GM21786 (cell line): ENCODE measurements around the gene ELK3.
"Not testable (repeated sequence)": the region's sequence is repeated elsewhere in the genome, so short reads cannot be mapped to it uniquely, and the experiment has no call there.

Experiments
- ATAC-seq: cut with Tn5 transposase; IDR thresholded peaks from one replicate; pipeline ENCODE4 v1.9.1; 2021; ENCODE audit not compliant: unreplicated experiment

The ELK3 gene

DNA sequence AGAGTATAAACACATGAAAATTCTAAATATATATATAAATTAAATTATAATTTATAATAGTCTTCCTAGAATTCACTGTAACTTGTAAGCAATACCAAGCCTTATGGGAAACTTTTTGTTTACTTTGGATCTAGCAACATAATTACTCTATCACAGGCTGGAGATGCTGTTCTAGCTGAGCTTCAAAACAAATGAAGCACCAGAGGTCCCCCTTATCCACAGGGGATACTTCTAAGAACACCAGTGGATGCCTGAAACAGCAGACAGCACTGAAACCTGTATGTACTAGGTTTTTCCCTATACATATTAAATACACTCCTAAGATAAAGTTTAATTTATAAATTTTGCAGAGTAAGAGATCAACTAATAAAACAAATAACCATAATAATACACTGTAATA, 109.5 kb downstream of the ELK3 start:
- ATAC-seq = no peak

DNA sequence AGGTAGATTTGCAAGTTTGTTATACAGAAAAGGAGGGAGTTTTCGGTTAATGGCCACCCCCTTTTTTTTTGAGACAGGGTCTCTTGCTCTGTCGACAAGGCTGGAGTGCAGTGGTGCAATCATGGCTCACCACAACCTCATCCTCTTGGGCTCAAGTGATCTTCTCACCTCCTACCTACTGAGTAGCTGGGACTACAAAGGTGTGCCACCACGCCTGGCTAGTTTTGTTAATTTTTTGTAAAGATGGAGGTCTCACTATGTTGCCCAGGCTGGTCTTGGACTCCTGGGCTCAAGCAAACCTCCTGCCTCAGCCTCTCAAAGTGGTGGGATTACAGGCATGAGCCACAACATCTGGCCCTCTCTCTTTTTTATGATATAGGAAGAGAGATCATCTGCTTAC, 111.5 kb downstream of the ELK3 start:
- ATAC-seq = no peak

DNA sequence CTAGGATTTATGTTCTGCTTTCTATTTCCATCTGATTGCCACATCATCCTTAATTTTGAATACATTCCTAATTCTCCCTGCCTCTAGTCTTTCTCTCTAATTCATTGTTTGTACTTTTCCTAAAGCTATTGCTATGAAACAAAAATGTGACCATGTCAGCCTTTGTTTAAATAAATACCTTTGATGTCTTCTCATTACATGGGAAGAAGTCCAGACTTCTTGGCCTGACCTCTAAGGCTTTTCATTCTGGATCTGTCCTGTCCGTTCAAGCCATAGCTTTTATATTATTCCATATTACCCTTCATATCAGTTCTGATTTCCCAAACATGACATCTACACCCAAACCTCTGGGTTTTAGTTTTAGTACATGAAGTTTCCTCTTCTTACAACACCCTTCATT, 114.7 kb downstream of the ELK3 start:
- no peak for ATAC-seq

DNA sequence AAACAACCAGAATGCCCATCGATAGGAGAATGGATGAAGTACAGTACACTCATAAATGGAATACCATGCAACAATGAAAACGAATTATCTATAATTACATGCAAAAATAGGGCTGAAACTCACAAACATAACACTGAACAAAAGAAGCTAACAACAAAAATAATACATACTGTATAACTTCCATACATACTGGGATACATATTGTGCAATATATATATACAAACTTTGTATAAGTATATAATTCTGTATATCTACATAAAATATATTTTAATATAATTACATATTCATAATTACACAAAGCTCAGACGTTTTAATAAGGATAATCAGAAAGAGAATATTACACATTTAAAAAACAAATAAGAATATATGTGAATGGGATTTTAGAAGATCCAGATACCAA, 115.9 kb downstream of the ELK3 start:
- no peak for ATAC-seq

DNA sequence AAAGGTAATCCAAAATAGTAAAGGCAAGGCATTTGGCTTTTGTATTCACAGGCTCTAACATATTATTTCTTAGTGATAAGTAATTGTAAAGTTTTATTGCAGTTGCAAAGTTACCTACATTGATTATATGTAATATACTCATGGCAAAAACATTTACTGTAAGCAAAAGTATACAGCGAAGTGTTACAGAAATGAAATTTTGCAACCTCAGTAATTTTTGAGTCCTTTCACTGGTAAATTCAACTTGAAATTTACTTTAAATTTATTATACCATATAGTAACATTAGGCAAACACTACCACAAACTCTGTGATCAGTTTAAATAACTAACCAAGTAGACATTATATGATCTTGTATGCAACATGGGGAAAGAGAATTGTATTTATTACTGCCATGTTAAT, 117.0 kb downstream of the ELK3 start:
- ATAC-seq = no peak

DNA sequence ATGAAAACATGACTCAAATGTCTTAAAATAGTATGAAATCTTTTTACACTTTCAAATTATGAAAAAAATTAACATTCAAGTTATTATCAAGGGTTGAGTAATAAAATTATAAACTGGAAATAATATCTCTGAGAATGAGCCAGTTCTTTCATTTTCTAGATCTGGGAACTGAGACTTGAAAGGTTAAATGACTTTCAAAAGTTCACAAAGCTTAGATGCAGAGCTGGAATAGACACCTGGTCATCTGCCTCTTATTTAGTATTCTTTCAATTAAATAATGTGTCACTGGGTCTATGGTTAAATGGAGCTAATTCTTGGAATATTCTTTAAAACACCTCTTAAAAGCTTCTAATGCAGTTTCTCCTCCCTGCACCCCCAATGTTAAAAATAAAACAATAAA, 119.4 kb downstream of the ELK3 start:
- no peak for ATAC-seq

DNA sequence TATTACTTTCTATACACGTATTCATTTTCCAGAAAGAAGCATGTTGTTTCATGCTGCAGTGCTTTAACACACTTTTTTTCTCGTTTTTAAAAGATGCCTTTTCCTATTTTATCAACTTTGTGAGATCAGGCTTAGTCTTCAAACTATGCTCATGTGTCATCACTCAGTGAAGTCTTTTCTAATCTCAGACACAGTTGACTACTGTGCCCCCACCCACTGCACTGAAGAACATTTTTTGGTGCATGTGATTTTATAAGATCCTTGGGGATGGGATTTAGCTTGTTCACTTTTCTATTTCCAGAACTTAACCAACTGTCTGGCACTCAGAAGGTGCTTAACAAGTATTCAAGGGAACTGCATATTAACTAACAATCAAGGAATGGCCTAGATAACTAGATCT, 120.5 kb downstream of the ELK3 start:
- no peak for ATAC-seq

DNA sequence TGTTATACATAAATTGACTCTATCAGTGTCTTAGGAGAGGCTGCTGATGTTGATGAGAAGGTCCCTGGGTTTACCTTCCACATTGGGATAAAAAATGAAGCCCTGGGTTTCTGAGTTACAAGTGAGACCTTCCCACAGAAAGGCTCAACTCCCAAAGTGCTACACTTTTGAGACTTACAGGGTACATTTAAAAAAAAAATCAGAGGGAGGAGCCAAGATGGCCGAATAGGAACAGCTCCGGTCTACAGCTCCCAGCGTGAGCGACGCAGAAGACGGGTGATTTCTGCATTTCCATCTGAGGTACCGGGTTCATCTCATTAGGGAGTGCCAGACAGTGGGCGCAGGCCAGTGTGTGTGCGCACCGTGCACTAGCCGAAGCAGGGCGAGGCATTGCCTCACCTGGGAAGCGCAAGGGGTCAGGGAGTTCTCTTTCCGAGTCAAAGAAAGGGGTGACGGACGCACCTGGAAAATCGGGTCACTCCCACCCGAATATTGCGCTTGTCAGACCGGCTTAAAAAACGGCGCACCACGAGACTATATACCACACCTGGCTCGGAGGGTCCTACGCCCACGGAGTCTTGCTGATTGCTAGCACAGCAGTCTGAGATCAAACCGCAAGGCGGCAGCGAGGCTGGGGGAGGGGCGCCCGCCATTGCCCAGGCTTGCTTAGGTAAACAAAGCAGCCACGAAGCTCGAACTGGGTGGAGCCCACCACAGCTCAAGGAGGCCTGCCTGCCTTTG, 121.7 kb downstream of the ELK3 start:
- not testable (repeated sequence) for ATAC-seq

DNA sequence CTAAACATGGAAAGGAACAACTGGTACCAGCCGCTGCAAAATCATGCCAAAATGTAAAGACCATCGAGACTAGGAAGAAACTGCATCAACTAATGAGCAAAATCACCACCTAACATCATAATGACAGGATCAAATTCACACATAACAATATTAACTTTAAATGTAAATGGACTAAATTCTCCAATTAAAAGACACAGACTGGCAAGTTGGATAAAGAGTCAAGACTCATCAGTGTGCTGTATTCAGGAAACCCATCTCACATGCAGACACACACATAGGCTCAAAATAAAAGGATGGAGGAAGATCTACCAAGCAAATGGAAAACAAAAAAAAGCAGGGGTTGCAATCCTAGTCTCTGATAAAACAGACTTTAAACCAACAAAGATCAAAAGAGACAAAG, 123.6 kb downstream of the ELK3 start:
- not testable (repeated sequence) for ATAC-seq
